HG02938 (cell line): ENCODE measurements around the gene EPHA10.

ENCODE experiments used
- ATAC-seq: cut with Tn5 transposase; IDR thresholded peaks from one replicate; pipeline ENCODE4 v1.9.1; 2021; ENCODE audit warnings: mild to moderate bottlenecking, moderate library complexity; ENCODE audit not compliant: unreplicated experiment

EPHA10 gene

GRCh38 chr1:37677808-37678207 is 87.1 kb downstream of the EPHA10 start:
- no peak for ATAC-seq

GRCh38 chr1:37677143-37677439 is 87.8 kb downstream of the EPHA10 start:
- no peak for ATAC-seq

GRCh38 chr1:37676281-37677142 is 88.4 kb downstream of the EPHA10 start:
- ATAC-seq: no peak

GRCh38 chr1:37673920-37674319 is 91.0 kb downstream of the EPHA10 start:
- ATAC-seq: no peak

- no peak for ATAC-seq
These were observed 92.6 kb downstream of the EPHA10 start for GRCh38 chr1:37672136-37672870.

GRCh38 chr1:37671261-37671660 is 93.7 kb downstream of the EPHA10 start:
- ATAC-seq: no peak

- no peak for ATAC-seq
These were observed 94.8 kb downstream of the EPHA10 start for GRCh38 chr1:37670133-37670532.

GRCh38 chr1:37667023-37667671 is 97.8 kb downstream of the EPHA10 start:
- no peak for ATAC-seq

GRCh38 chr1:37666241-37666867 is 98.6 kb downstream of the EPHA10 start:
- ATAC-seq: no peak
